Measurements from ENCODE around the gene COL18A1. TPM values are rescaled to one million over a fixed set of nuclear protein-coding genes. Genes with fewer than 3 reads are reported as not detected.

The COL18A1 gene
- total RNA-seq, 4 donors from 2014 or later = 16.4 to 42.2 (median 20.7) TPM

GRCh38 chr21:45515241-45516061 is 110.5 kb downstream of the COL18A1 start:
- in situ Hi-C loops (cut with MboI; ENCODE audit: low sequenced_read_pairs in 4 of 4) (no loop called here), intact Hi-C loops (cut with DNase I; ENCODE audit: low total_unique reads) (no loop called here)
- Histone ChIP-seq H3K27me3 (no peaks in the 10 kb centered on the region), H3K4me1 (no peaks in the 10 kb centered on the region), H3K27ac (no peak overlapping the region), H3K4me3 (no peak overlapping the region), H3K9me3 (peaks cover 0 to 22% (median 6%) of the 10 kb centered on the region in 3 donors), H3K36me3 (no peaks in the 10 kb centered on the region)
- ATAC-seq (no peak), DNase-seq (no peak)
- TF ChIP-seq POLR2A (IDR thresholded peaks at IDR 0.05) (no peak), CTCF (IDR thresholded peaks at IDR 0.05 in 4 of 5, conservative IDR thresholded peaks at IDR 0.05 in 1 of 5) (no peak)

- Histone ChIP-seq H3K9me3 (peaks cover 0 to 27% (median 6%) of the 10 kb centered on the region in 3 donors), H3K27me3 (no peaks in the 10 kb centered on the region), H3K36me3 (no peaks in the 10 kb centered on the region), H3K27ac (no peak overlapping the region), H3K4me3 (no peak overlapping the region), H3K4me1 (no peaks in the 10 kb centered on the region)
- intact Hi-C loops (cut with DNase I; ENCODE audit: low total_unique reads) (no loop called here), in situ Hi-C loops (cut with MboI; ENCODE audit: low sequenced_read_pairs in 4 of 4) (no loop called here)
- no peak for ATAC-seq
- DNase-seq = no peak
- no peak for TF ChIP-seq CTCF (IDR thresholded peaks at IDR 0.05 in 4 of 5, conservative IDR thresholded peaks at IDR 0.05 in 1 of 5)
Measured at GRCh38 chr21:45516071-45516670, 111.2 kb downstream of the COL18A1 start.

- H3K9me3 ChIP-seq = peaks cover 0 to 31% (median 6%) of the 10 kb centered on the region in 3 donors
- H3K4me1 ChIP-seq = no peaks in the 10 kb centered on the region
- no peak overlapping the region for H3K27ac ChIP-seq
- H3K27me3 ChIP-seq = no peaks in the 10 kb centered on the region
- in situ Hi-C loops (cut with MboI; ENCODE audit: low sequenced_read_pairs in 4 of 4) = no loop called here
- ATAC-seq = no peak
- no peaks in the 10 kb centered on the region for H3K36me3 ChIP-seq
- H3K4me3 ChIP-seq = no peak overlapping the region
- DNase-seq = no peak
- intact Hi-C loops (cut with DNase I; ENCODE audit: low total_unique reads) = no loop called here
- no peak for TF ChIP-seq POLR2A (IDR thresholded peaks at IDR 0.05)
Measured at GRCh38 chr21:45516671-45517151, 111.7 kb downstream of the COL18A1 start.

- DNase-seq = no peak
- H3K27me3 ChIP-seq = no peaks in the 10 kb centered on the region
- in situ Hi-C loops (cut with MboI; ENCODE audit: low sequenced_read_pairs in 4 of 4) (no loop called here), intact Hi-C loops (cut with DNase I; ENCODE audit: low total_unique reads) (no loop called here)
- H3K9me3 ChIP-seq = peaks cover 0 to 31% (median 6%) of the 10 kb centered on the region in 3 donors
- TF ChIP-seq POLR2A (IDR thresholded peaks at IDR 0.05) (no peak), CTCF (IDR thresholded peaks at IDR 0.05 in 4 of 5, conservative IDR thresholded peaks at IDR 0.05 in 1 of 5) (no peak)
- no peak overlapping the region for H3K27ac ChIP-seq
- no peaks in the 10 kb centered on the region for H3K4me1 ChIP-seq
- H3K36me3 ChIP-seq = peaks cover 0 to 3% of the 10 kb centered on the region in 2 donors
- no peak overlapping the region for H3K4me3 ChIP-seq
- ATAC-seq = no peak
Measured at GRCh38 chr21:45517249-45518065, 112.5 kb downstream of the COL18A1 start.
